Smooth muscle cell (in vitro differentiated cells): ENCODE results near the gene NOL12. TPM values are rescaled to one million over a fixed set of nuclear protein-coding genes. Genes with fewer than 3 reads are reported as not detected.
A peak's percentile ranks its signal among the peaks of the same experiment; 100 is the strongest.

Experiments used
- DNase-seq: peaks from one replicate; lab custom pipeline; 2025; ENCODE audit not compliant: unreplicated experiment; lab: John Stamatoyannopoulos, UW
- H2AFZ ChIP-seq: fragments of 200-600 bp; sonication (generic); 2 replicates; pipeline ENCODE4 v1.6.0; 2016; ENCODE audit warnings: antibody characterized with exemption, low read depth, mild to moderate bottlenecking
- H3F3A ChIP-seq: fragments of 200-600 bp; sonication (generic); 2 replicates; pipeline ENCODE4 v1.6.0; 2017; ENCODE audit warnings: antibody characterized with exemption, low read depth
- H3K27ac ChIP-seq: fragments of 200-600 bp; sonication (generic); 2 replicates; pipeline ENCODE4 v1.5.1; 2016; ENCODE audit warnings: low read depth, mild to moderate bottlenecking
- H3K27me3 ChIP-seq: fragments of 200-600 bp; sonication (generic); 2 replicates; pipeline ENCODE4 v1.6.1; 2016; ENCODE audit warnings: low read depth, mild to moderate bottlenecking
- H3K36me3 ChIP-seq: fragments of 200-600 bp; sonication (generic); 2 replicates; pipeline ENCODE4 v1.5.1; 2016; ENCODE audit warnings: low read depth
- H3K4me1 ChIP-seq: fragments of 200-600 bp; sonication (generic); 2 replicates; pipeline ENCODE4 v1.5.1; 2016; ENCODE audit warnings: low read depth
- H3K4me2 ChIP-seq: fragments of 200-600 bp; sonication (generic); 2 replicates; pipeline ENCODE4 v1.6.0; 2016; ENCODE audit warnings: mild to moderate bottlenecking
- H3K4me3 ChIP-seq: fragments of 200-600 bp; sonication (generic); 2 replicates; pipeline ENCODE4 v1.5.1; 2016; ENCODE audit warnings: mild to moderate bottlenecking
- H3K79me2 ChIP-seq: fragments of 200-600 bp; sonication (generic); 2 replicates; pipeline ENCODE4 v1.6.0; 2016; ENCODE audit warnings: low read depth, mild to moderate bottlenecking
- H3K9ac ChIP-seq: fragments of 200-600 bp; sonication (generic); 2 replicates; pipeline ENCODE4 v1.6.0; 2016; ENCODE audit warnings: low read depth
- H3K9me3 ChIP-seq: fragments of 200-600 bp; sonication (generic); replicated peaks from 2 replicates; pipeline ENCODE4 v1.5.1; 2016; ENCODE audit warnings: low read depth
- H4K20me1 ChIP-seq: fragments of 200-600 bp; sonication (generic); 2 replicates; pipeline ENCODE4 v1.6.0; 2016; ENCODE audit warnings: low read depth
- CTCF ChIP-seq: fragments of 200-600 bp; sonication (generic); IDR thresholded peaks from 2 replicates; pipeline ENCODE4 v1.5.1; 2017; ENCODE audit warnings: borderline replicate concordance, mild to moderate bottlenecking, antibody characterized with exemption; ENCODE audit not compliant: insufficient read depth, poor library complexity, severe bottlenecking
- WGBS: methylation state at CpG from one replicate; pipeline ENCODE4 v1.1.7; 2016; ENCODE audit warnings: low lambda C conversion rate; 5-methylcytosine and 5-hydroxymethylcytosine counted together
- polyA plus RNA-seq: library from polyadenylated mRNA; unstranded; fragments of >200 nt; fragmentation: Nextera tagmentation; extraction: Ambion mirVana; gene quantifications from 2 replicates; pipeline ENCODE4 v1.2.1, GENCODE V29; 2016
- total RNA-seq: library from RNA; depleted of rRNA; stranded (reverse); fragments of >200 nt; gene quantifications from 2 replicates; pipeline ENCODE4 v1.2.3, GENCODE V29; 2014

NOL12 gene
- total and polyA plus RNA-seq, 2 experiments from 2014 or later = 13.2 to 31.0 TPM

GRCh38 chr22:37669586-37669985 is 16.6 kb upstream of the NOL12 start:
- no peak for DNase-seq
- no peak overlapping the region for H2AFZ ChIP-seq
- H3K36me3 ChIP-seq = no peaks in the 10 kb centered on the region
- no peaks in the 10 kb centered on the region for H3K4me1 ChIP-seq
- H3K9ac ChIP-seq = no peak overlapping the region
- TF ChIP-seq CTCF = no peak
- H3K9me3 ChIP-seq = no peaks in the 10 kb centered on the region
- H3K27me3 ChIP-seq = no peaks in the 10 kb centered on the region
- no peaks in the 10 kb centered on the region for H3K79me2 ChIP-seq
- 54% methylated on average over 6 of the region's 6 CpGs for WGBS
- H4K20me1 ChIP-seq = peaks cover 2% of the 10 kb centered on the region
- peak overlapping the region; percentile 44 for H3K27ac ChIP-seq
- no peaks in the 10 kb centered on the region for H3F3A ChIP-seq
- peak overlapping the region; percentile 12 for H3K4me2 ChIP-seq
- no peak overlapping the region for H3K4me3 ChIP-seq

GRCh38 chr22:37672206-37672919 is 13.8 kb upstream of the NOL12 start:
- peaks cover 1% of the 10 kb centered on the region for H3K4me1 ChIP-seq
- no peak overlapping the region for H3K27ac ChIP-seq
- peaks cover 2% of the 10 kb centered on the region for H4K20me1 ChIP-seq
- H3K27me3 ChIP-seq = no peaks in the 10 kb centered on the region
- no peaks in the 10 kb centered on the region for H3K9me3 ChIP-seq
- H3K9ac ChIP-seq = no peak overlapping the region
- WGBS = 90% methylated on average over 15 of the region's 15 CpGs
- H3K4me2 ChIP-seq = no peak overlapping the region
- H3K79me2 ChIP-seq = peaks cover 13% of the 10 kb centered on the region
- H3F3A ChIP-seq = peaks cover 16% of the 10 kb centered on the region
- no peak overlapping the region for H3K4me3 ChIP-seq
- no peak for TF ChIP-seq CTCF
- no peak for DNase-seq
- H2AFZ ChIP-seq = no peak overlapping the region
- H3K36me3 ChIP-seq = no peaks in the 10 kb centered on the region

DNA sequence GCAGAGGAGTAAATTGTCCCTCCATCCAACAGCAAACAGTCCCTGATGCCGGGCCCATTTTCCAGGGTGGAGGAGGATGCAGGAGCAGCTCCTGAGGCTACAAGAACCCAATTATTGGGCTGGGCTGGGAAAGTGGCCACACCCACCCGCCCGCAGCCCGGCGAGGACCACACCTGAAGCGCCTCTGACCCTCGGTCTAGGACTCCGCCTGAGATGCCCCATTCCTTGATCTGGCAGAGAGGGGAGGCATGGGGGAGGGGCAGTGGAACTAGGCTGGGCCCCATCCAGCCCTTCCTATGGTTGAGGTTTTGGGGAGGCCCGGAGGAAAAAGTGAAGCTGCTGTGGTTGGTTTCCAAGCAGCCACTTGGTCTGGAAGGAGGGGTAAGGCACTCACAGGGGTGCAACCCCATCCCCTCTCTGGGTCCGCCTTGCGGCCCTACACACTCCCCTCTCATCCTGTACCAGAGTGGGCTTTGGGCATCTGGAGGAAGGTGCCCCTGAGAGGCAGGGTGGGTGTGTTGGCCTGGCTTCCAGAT is 13.2 kb upstream of the NOL12 start:
- Histone ChIP-seq H3K27me3 (no peaks in the 10 kb centered on the region), H4K20me1 (peaks cover 9% of the 10 kb centered on the region), H3K9me3 (no peaks in the 10 kb centered on the region), H3K4me1 (peaks cover 3% of the 10 kb centered on the region), H3F3A (peaks cover 22% of the 10 kb centered on the region), H3K9ac (no peak overlapping the region), H3K4me3 (no peak overlapping the region), H3K27ac (no peak overlapping the region), H3K36me3 (no peaks in the 10 kb centered on the region), H2AFZ (no peak overlapping the region), H3K79me2 (peaks cover 19% of the 10 kb centered on the region), H3K4me2 (no peak overlapping the region)
- no peak for TF ChIP-seq CTCF
- 89% methylated on average over 11 of the region's 11 CpGs for WGBS
- DNase-seq = no peak

DNA sequence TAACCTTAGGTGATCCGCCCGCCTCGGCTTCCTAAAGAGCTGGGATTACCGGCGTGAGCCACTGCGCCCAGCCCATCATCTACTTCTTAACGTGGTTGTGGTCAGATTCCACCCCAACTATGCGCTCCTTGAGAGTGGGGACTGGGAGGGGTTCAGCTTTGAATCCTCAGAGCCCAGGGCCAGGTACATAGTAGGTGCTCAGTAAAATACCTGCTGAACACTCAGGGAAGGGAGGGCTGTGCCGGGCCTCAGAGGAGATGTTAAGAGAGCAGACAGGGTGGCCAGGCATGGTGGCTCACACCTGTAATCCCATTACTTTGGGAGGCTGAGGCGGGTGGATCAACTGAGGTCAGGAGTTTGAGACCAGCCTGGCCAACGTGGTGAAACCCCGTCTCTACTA is 11.9 kb upstream of the NOL12 start:
- Histone ChIP-seq H2AFZ (no peak overlapping the region), H4K20me1 (peaks cover 21% of the 10 kb centered on the region), H3K4me3 (no peak overlapping the region), H3K4me1 (peaks cover 3% of the 10 kb centered on the region), H3K9ac (no peak overlapping the region), H3K36me3 (no peaks in the 10 kb centered on the region), H3K79me2 (peaks cover 23% of the 10 kb centered on the region), H3K27ac (peak overlapping the region; percentile 92), H3K9me3 (no peaks in the 10 kb centered on the region), H3K27me3 (no peaks in the 10 kb centered on the region), H3K4me2 (peak overlapping the region; percentile 35), H3F3A (peaks cover 28% of the 10 kb centered on the region)
- 93% methylated on average over 12 of the region's 12 CpGs for WGBS
- DNase-seq = no peak
- no peak for TF ChIP-seq CTCF
